Right cardiac atrium (tissue), 5 donors: ENCODE measurements around the gene DIS3L2. TPM values are rescaled to one million over a fixed set of nuclear protein-coding genes. Genes with fewer than 3 reads are reported as not detected.
A peak's percentile ranks its signal among the peaks of the same experiment; 100 is the strongest.
"Not testable (repeated sequence)": the region's sequence is repeated elsewhere in the genome, so short reads cannot be mapped to it uniquely, and the experiment has no call there.

Experiments used
- ATAC-seq, 2 donors: fragments of 200-7000 bp; cut with Tn5 transposase; one replicate each; pipeline versions ENCODE4 v1.8.0 to v1.9.1; 2020; ENCODE audit warnings: moderate library complexity in 2 of 2, mild to moderate bottlenecking in 1 of 2
- DNase-seq, 3 donors: peaks; one replicate each; pipeline ENCODE4 v3.0.0-alpha.2; 2020
- H3K27ac ChIP-seq: one replicate; pipeline ENCODE4 v1.5.1; 2013; ENCODE audit warnings: mild to moderate bottlenecking, low read length, control low read depth, moderate library complexity
- H3K27me3 ChIP-seq: one replicate; pipeline ENCODE4 v1.6.1; 2013; ENCODE audit not compliant: control insufficient read depth, insufficient read depth
- H3K4me1 ChIP-seq: one replicate; pipeline ENCODE4 v1.6.1; 2013; ENCODE audit warnings: low read length; ENCODE audit not compliant: control insufficient read depth, insufficient read depth
- H3K4me3 ChIP-seq: one replicate; pipeline ENCODE4 v1.5.1; 2013; ENCODE audit warnings: low read length, control low read depth
- H3K9me3 ChIP-seq: one replicate; pipeline ENCODE4 v1.6.1; 2013; ENCODE audit warnings: low read length; ENCODE audit not compliant: control insufficient read depth
- whole genome bisulfite sequencing: extraction: QIAGEN DNeasy Blood & Tissue Kit; methylation state at CpG from one replicate; pipeline ENCODE4 v1.1.7; 2013; 5-methylcytosine and 5-hydroxymethylcytosine counted together
- intact Hi-C, 4 donors: fragments of 100-400 bp; cut with DNase I; formaldehyde crosslinking; loops; one replicate each; pipeline versions ENCODE4 v1.11.0 to v1.14.0; 2022 to 2023
- polyA plus RNA-seq: library from polyadenylated mRNA; stranded (reverse); fragments of 200-250 nt; gene quantifications from one replicate; pipeline ENCODE4 v1.2.3, GENCODE V29; 2013
- total RNA-seq, 4 donors: library from RNA; stranded (reverse); fragmentation: NEBNext Ultra II Directional; extraction: Animal tissue kit (Norgen Biotek cat#: 25700); gene quantifications; one replicate each; pipeline ENCODE4 v1.2.1, GENCODE V29; 2021
- donor health status: healthy with polysubstance abuse.
- donor health status: DM: no; HTN: yes; CAD: no.
- donor health status: DM: no; HTN: no; CAD: no.
- donor health status: DM: no; HTN: yes; CAD: no; lungs with severe emphysema.
- donor health status: DM: yes; HTN: yes; CAD: no.

The DIS3L2 gene
- total and polyA plus RNA-seq, 5 donors: 11.0 to 25.4 (median 20.5) TPM

DNA sequence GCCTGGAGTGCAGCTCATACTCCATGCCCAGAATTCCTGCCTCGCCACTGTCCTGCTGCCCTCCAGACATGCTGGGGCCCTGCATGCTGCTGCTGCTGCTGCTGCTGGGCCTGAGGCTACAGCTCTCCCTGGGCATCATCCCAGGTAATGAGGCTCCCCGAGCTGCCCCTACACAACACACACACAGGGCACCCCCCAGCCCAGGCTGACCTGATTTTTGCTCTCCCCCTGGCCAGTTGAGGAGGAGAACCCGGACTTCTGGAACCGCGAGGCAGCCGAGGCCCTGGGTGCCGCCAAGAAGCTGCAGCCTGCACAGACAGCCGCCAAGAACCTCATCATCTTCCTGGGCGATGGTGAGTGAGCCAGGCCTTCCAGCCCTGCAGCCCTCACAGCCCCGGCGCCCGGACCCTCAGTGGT, 417.2 kb downstream of the DIS3L2 start, which contains the start of gene ALPP:
TSS of gene ALPP (plus strand) at position 17 of the 417 bp plus-strand sequence. CDS start at position 69, 52 bp downstream.
- H3K4me1 ChIP-seq, H3K4me3 ChIP-seq, H3K27ac ChIP-seq, DNase-seq, H3K27me3 ChIP-seq, H3K9me3 ChIP-seq, ATAC-seq, intact Hi-C loops: not testable (repeated sequence)
- WGBS: 81% methylated on average over 12 of the region's 12 CpGs

DNA sequence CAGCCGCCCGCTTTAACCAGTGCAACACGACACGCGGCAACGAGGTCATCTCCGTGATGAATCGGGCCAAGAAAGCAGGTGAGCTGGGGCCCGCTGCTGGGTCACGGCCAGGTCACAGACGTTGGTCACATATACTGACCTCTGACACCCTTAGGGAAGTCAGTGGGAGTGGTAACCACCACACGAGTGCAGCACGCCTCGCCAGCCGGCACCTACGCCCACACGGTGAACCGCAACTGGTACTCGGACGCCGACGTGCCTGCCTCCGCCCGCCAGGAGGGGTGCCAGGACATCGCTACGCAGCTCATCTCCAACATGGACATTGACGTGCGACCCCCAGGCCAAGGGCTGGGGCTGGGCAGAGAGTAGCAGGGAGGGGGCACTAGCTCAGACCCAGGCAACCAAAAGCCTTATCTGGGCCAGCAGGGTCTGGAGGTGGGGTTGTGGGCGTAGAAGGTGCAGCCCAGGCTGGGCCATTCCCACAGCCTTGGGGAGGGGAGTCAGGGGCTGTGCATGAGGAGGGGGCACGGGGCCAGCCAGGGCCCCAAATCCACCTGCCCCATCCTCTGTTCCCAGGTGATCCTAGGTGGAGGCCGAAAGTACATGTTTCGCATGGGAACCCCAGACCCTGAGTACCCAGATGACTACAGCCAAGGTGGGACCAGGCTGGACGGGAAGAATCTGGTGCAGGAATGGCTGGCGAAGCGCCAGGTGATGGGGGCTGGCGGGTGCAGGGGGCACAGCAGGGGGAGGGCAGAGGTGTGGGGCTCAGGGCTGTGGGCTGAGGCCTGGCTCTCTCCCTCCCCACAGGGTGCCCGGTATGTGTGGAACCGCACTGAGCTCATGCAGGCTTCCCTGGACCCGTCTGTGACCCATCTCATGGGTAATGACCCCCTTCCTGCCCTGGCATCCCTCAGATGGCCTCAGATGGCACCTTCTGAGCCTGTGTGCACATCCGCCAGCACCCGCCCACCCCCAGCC, 418.4 kb downstream of the DIS3L2 start:
- H3K4me1 ChIP-seq, ATAC-seq, H3K9me3 ChIP-seq, DNase-seq, H3K4me3 ChIP-seq, H3K27ac ChIP-seq, intact Hi-C loops, H3K27me3 ChIP-seq: not testable (repeated sequence)
- WGBS: 84% methylated on average over 39 of the region's 41 CpGs

GRCh38 chr2:232381204-232382031, 419.9 kb downstream of the DIS3L2 start:
- DNase-seq, H3K4me3 ChIP-seq, intact Hi-C loops, H3K27ac ChIP-seq, H3K9me3 ChIP-seq, H3K4me1 ChIP-seq, H3K27me3 ChIP-seq: not testable (repeated sequence)
- WGBS: 21% methylated on average over 57 of the region's 59 CpGs
- ATAC-seq: peak; percentile 10 to 19

DNA sequence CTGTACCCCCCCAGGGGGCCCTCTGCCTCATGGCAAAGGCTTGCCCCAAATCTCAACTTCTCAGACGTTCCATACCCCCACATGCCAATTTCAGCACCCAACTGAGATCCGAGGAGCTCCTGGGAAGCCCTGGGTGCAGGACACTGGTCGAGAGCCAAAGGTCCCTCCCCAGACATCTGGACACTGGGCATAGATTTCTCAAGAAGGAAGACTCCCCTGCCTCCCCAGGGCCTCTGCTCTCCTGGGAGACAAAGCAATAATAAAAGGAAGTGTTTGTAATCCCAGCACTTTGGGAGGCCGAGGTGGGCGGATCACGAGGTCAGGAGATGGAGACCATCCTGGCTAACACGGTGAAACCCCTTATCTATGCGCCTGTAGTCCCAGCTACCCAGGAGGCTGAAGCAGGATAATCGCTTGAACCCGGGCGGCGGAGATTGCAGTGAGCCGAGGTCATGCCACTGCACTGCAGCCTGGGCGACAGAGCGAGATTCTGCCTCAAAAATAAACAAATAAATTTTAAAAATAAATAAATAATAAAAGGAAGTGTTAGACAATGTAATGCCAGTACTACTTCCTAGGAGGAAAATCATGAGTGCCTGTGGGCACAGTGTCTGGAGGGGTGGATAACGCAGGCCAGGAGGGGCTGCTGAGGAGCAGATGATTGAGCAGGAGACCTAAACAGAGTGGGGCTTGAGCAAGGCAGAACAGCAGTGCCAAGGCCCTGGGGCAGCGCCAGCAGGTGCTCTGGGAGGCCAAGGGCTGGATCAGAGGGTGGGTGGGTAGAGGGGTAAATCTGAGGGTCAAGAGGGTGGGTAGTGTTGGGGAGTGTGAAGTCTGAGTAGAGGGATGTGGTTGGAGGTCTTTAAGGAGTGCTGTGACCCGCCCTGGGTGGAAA, 421.1 kb downstream of the DIS3L2 start:
- no peak for ATAC-seq
- H3K4me1 ChIP-seq: no peaks in the 10 kb centered on the region
- no peaks in the 10 kb centered on the region for H3K9me3 ChIP-seq
- no peaks in the 10 kb centered on the region for H3K27me3 ChIP-seq
- 40% methylated on average over 18 of the region's 18 CpGs for WGBS
- H3K27ac ChIP-seq: no peak overlapping the region
- intact Hi-C loops: no loop called here
- H3K4me3 ChIP-seq: no peak overlapping the region
- DNase-seq: no peak

GRCh38 chr2:232384466-232384865, 423.0 kb downstream of the DIS3L2 start:
- intact Hi-C loops: no loop called here
- H3K27me3 ChIP-seq: no peaks in the 10 kb centered on the region

DNA sequence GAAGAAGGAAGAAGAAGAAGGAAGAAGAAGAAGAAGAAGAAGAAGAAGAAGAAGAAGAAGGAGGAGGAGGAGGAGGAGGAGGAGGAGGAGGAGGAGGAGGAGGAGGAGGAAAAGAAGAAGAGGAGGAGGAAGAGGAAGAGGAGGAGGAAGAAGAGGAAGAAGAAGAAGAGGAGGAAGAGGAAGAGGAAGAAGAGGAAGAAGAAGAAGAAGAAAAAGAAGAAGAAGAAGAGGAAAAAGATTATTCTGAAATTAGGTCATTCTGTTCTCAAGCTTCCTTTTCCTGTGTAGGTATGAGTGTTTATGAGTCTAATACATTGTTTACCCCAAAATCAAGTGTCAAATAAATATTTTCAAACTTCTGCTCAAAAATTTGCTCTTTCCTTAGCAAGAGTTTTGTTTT, 423.5 kb downstream of the DIS3L2 start:
- H3K27me3 ChIP-seq, ATAC-seq, DNase-seq, H3K4me3 ChIP-seq, H3K9me3 ChIP-seq, H3K4me1 ChIP-seq, intact Hi-C loops, H3K27ac ChIP-seq: not testable (repeated sequence)

More at GRCh38 chr2:232384466-232384865, 423.0 kb downstream of the DIS3L2 start:
- WGBS: 85% methylated on average over 1 of the region's 1 CpG
- no peaks in the 10 kb centered on the region for H3K9me3 ChIP-seq
- DNase-seq: no peak
- no peak for ATAC-seq
- no peak overlapping the region for H3K27ac ChIP-seq
- no peaks in the 10 kb centered on the region for H3K4me1 ChIP-seq
- H3K4me3 ChIP-seq: no peak overlapping the region

- Histone ChIP-seq H3K27me3 (no peaks in the 10 kb centered on the region), H3K4me3 (no peak overlapping the region), H3K4me1 (no peaks in the 10 kb centered on the region), H3K27ac (no peak overlapping the region), H3K9me3 (no peaks in the 10 kb centered on the region)
- ATAC-seq (no peak), DNase-seq (no peak)
- 14% methylated on average over 24 of the region's 24 CpGs for WGBS
- intact Hi-C loops: no loop called here
Observed at GRCh38 chr2:232385660-232386489, 424.4 kb downstream of the DIS3L2 start.

GRCh38 chr2:232386490-232386739, 424.9 kb downstream of the DIS3L2 start:
- no peaks in the 10 kb centered on the region for H3K4me1 ChIP-seq
- no peak overlapping the region for H3K4me3 ChIP-seq
- DNase-seq (no peak), ATAC-seq (no peak)
- no peaks in the 10 kb centered on the region for H3K27me3 ChIP-seq
- 11% methylated on average over 23 of the region's 23 CpGs for WGBS
- no peak overlapping the region for H3K27ac ChIP-seq
- intact Hi-C loops: no loop called here
- H3K9me3 ChIP-seq: no peaks in the 10 kb centered on the region
